Neural crest cell (in vitro differentiated cells): ENCODE results near the gene SLC25A13. TPM values are rescaled to one million over a fixed set of nuclear protein-coding genes. Genes with fewer than 3 reads are reported as not detected.

Experiments
- DNase-seq: peaks from one replicate; pipeline ENCODE4 v3.0.0; 2021; ENCODE audit warnings: low read depth, mixed read lengths, low spot score
- H3K27ac Mint-ChIP-seq: one replicate; pipeline ENCODE4 v1.8.0; 2021; ENCODE audit warnings: mild to moderate bottlenecking, mixed read lengths; ENCODE audit not compliant: unreplicated experiment
- H3K27me3 Mint-ChIP-seq: 2 replicates; pipeline ENCODE4 v1.8.0; 2021; ENCODE audit warnings: low read depth, mild to moderate bottlenecking, mixed read lengths
- H3K36me3 Mint-ChIP-seq: 2 replicates; pipeline ENCODE4 v1.8.0; 2021; ENCODE audit warnings: low read depth, mild to moderate bottlenecking, mixed read lengths
- H3K4me1 Mint-ChIP-seq: 2 replicates; pipeline ENCODE4 v1.8.0; 2021; ENCODE audit warnings: mixed read lengths
- H3K4me3 Mint-ChIP-seq: one replicate; pipeline ENCODE4 v1.8.0; 2021; ENCODE audit warnings: mild to moderate bottlenecking, mixed read lengths
- H3K9me3 Mint-ChIP-seq: 2 replicates; pipeline ENCODE4 v1.8.0; 2021; ENCODE audit warnings: mixed read lengths
- total RNA-seq: library from RNA; stranded (reverse); gene quantifications from 2 replicates; pipeline ENCODE4 v1.2.1, GENCODE V29; 2021
- TF ChIP-seq, protein P1 (sequence below): fragments of 200-600 bp; sonication (generic); conservative IDR thresholded peaks from 2 replicates; pipeline ENCODE4 v1.5.0; 2021; ENCODE audit warnings: antibody characterized with exemption, mild to moderate bottlenecking

The SLC25A13 gene
- total RNA-seq, 1 donor from 2014 or later, result 68.3 TPM

DNA sequence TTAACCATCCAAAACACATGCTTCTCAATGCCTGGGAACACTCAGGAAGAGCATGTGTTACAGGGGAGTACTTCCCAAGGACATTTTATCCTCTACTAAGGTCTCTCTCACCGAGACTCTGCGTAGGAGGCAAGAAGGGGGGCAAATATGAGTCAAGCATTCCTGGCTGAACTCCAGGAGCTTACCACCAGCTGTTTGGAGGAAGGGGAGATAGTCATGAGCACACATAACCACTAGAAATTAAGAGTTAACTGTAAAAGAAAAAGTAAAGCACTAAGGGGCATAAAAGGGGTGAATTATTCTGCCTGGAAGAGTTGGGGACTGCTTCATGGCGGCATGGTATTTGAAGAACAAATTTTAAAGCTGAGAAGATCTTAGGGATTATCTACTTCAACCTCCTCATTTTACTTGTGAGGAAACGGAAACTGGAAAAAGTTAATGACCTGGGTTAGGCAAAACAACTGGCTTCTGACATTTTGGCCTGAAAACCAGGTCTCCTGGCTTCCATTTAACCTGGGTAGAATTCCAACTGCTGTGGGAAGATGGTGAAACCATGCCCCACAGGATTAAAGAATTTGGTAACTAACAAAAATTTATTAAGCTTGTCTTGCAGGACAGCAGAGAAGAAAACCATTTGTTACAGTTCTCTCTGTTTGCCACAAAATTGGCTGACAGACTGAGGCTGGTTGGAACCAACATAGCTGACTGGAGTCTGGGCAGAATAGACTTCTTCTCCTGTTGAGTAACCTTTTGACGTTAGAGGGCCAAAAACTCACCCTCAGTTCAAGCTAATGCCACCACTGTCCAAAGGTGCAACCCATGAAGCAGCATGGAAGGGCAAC, 85.5 kb downstream of the SLC25A13 start:
- no peaks in the 10 kb centered on the region for H3K9me3 Mint-ChIP-seq
- DNase-seq, result no peak
- TF ChIP-seq, protein P1, sequence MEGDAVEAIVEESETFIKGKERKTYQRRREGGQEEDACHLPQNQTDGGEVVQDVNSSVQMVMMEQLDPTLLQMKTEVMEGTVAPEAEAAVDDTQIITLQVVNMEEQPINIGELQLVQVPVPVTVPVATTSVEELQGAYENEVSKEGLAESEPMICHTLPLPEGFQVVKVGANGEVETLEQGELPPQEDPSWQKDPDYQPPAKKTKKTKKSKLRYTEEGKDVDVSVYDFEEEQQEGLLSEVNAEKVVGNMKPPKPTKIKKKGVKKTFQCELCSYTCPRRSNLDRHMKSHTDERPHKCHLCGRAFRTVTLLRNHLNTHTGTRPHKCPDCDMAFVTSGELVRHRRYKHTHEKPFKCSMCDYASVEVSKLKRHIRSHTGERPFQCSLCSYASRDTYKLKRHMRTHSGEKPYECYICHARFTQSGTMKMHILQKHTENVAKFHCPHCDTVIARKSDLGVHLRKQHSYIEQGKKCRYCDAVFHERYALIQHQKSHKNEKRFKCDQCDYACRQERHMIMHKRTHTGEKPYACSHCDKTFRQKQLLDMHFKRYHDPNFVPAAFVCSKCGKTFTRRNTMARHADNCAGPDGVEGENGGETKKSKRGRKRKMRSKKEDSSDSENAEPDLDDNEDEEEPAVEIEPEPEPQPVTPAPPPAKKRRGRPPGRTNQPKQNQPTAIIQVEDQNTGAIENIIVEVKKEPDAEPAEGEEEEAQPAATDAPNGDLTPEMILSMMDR, result no peak
- no peak overlapping the region for H3K27ac Mint-ChIP-seq
- peaks cover 13% of the 10 kb centered on the region for H3K4me1 Mint-ChIP-seq
- peaks cover 3% of the 10 kb centered on the region for H3K27me3 Mint-ChIP-seq
- no peak overlapping the region for H3K4me3 Mint-ChIP-seq
- H3K36me3 Mint-ChIP-seq, result peaks cover 10% of the 10 kb centered on the region

DNA sequence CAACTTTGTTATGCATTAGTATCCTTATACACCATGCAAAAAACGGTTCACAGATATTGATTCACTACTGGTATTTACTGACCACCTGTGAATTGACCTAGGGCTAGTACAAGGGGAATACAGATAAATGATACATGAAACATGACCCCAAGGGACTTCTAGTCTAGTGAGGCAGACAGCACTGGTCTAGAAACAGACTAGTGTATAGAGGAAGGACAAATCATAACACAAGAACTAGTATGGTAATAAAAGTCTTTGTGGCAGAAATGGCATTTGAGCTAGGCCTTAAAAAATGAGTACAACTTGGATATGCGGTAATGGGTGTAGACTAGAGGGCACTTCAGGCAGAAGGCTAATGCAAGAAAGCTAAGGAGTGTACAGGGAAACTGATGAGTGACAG, 86.6 kb downstream of the SLC25A13 start:
- peaks cover 15% of the 10 kb centered on the region for H3K36me3 Mint-ChIP-seq
- H3K9me3 Mint-ChIP-seq, result no peaks in the 10 kb centered on the region
- no peak overlapping the region for H3K4me3 Mint-ChIP-seq
- peaks cover 13% of the 10 kb centered on the region for H3K4me1 Mint-ChIP-seq
- H3K27me3 Mint-ChIP-seq, result peaks cover 3% of the 10 kb centered on the region
- no peak for DNase-seq
- TF ChIP-seq, protein P1, result no peak
- H3K27ac Mint-ChIP-seq, result no peak overlapping the region

DNA sequence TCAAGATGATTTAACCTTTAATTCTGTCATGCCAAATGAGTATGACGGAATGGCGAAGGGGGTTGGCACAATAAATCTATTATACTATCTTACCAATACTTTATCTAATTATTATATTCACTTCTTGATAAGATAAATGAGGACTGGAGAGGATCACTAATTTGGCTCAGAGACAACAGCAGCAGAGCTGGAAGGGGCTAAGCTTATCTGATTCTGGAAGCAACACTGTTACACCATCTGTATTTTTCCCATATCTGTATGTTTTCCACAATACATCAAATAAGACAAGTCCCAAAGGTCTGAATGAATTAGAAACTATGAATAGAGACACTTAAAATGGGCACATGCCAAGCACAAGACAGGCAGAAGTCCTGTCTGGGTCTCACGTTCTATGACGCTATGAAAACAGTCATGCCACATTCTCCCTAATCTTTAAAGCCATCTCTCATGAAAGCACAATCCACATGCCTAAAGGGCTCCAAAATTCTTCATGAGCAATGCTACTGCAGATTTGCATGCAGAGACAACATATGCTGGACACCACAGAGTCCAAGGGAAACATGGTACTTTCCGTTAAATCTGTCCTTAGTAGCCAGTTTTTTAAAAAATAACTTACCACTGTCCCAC, 88.3 kb downstream of the SLC25A13 start:
- no peak overlapping the region for H3K27ac Mint-ChIP-seq
- no peak overlapping the region for H3K4me3 Mint-ChIP-seq
- H3K4me1 Mint-ChIP-seq, result peaks cover 12% of the 10 kb centered on the region
- H3K27me3 Mint-ChIP-seq, result no peaks in the 10 kb centered on the region
- no peak for DNase-seq
- H3K9me3 Mint-ChIP-seq, result no peaks in the 10 kb centered on the region
- peaks cover 20% of the 10 kb centered on the region for H3K36me3 Mint-ChIP-seq
- TF ChIP-seq, protein P1, result no peak

DNA sequence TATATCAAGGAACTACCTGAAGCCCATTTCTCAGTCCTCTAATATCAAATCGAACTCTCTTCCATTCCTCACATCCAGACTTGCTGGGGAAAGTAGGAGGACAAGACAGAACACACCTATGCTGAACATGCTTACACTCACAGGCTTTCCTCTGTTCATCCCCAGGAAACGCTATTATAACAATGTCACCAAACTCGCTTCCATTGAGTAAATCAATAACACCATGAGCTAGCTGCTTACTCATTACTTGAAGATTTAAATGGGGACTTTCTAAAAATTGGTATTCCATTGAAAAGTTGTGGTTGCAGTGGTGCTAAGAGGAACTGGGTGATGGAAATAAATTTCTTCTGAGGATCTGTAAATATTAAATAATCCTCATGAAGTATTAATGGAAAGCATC, 88.8 kb downstream of the SLC25A13 start:
- no peak overlapping the region for H3K27ac Mint-ChIP-seq
- peaks cover 22% of the 10 kb centered on the region for H3K36me3 Mint-ChIP-seq
- TF ChIP-seq, protein P1, result no peak

DNA sequence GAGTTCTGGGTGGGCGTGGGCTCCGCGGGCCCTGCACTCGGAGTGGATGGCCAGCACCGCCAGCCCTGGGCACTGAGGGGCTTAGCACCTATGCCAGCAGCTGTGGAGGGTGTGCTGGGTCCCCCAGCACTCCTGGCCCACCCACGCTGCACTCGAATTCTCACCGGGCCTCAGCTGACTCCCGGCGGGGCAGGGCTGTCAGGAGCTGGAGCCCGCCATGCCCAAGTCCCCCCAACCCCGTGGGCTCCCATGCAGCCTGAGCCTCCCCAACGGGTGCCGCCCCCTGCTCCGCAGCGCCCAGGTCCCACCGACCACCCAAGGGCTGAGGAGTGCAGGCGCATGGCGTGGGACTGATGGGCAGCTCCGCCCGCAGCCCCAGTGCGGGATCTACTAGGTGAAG, 93.1 kb downstream of the SLC25A13 start:
- Mint-ChIP-seq H3K27me3 (no peaks in the 10 kb centered on the region), H3K9me3 (no peaks in the 10 kb centered on the region), H3K4me1 (no peaks in the 10 kb centered on the region), H3K4me3 (no peak overlapping the region), H3K36me3 (peaks cover 22% of the 10 kb centered on the region), H3K27ac (no peak overlapping the region)
- DNase-seq, result no peak
- TF ChIP-seq, protein P1, result no peak

More for the DNA sequence above, 88.8 kb downstream of the SLC25A13 start:
- H3K9me3 Mint-ChIP-seq, result no peaks in the 10 kb centered on the region
- no peak overlapping the region for H3K4me3 Mint-ChIP-seq
- DNase-seq, result no peak
- H3K4me1 Mint-ChIP-seq, result peaks cover 7% of the 10 kb centered on the region
- H3K27me3 Mint-ChIP-seq, result no peaks in the 10 kb centered on the region
